Mucosa of stomach (tissue), 1 donor: ENCODE results near the gene ANKH.

Experiments used
- H3K27me3 ChIP-seq: one replicate; pipeline ENCODE4 v1.7.0; 2013; ENCODE audit warnings: mild to moderate bottlenecking, low read length; ENCODE audit not compliant: control insufficient read depth, insufficient read depth
- H3K36me3 ChIP-seq: one replicate; pipeline ENCODE4 v1.7.0; 2013; ENCODE audit warnings: low read length; ENCODE audit not compliant: control insufficient read depth, insufficient read depth
- H3K4me1 ChIP-seq: one replicate; pipeline ENCODE4 v1.7.0; 2013; ENCODE audit warnings: mild to moderate bottlenecking, low read length; ENCODE audit not compliant: control insufficient read depth, insufficient read depth
- H3K4me3 ChIP-seq: one replicate; pipeline ENCODE4 v1.7.0; 2013; ENCODE audit warnings: low read length
- H3K9ac ChIP-seq: one replicate; pipeline ENCODE4 v1.7.0; 2013; ENCODE audit warnings: mild to moderate bottlenecking, low read length, moderate library complexity
- H3K9me3 ChIP-seq: one replicate; pipeline ENCODE4 v1.7.0; 2013; ENCODE audit warnings: mild to moderate bottlenecking, low read length, moderate library complexity; ENCODE audit not compliant: control insufficient read depth
- donor health status: Pancreatic carcinoma.

Gene ANKH

DNA sequence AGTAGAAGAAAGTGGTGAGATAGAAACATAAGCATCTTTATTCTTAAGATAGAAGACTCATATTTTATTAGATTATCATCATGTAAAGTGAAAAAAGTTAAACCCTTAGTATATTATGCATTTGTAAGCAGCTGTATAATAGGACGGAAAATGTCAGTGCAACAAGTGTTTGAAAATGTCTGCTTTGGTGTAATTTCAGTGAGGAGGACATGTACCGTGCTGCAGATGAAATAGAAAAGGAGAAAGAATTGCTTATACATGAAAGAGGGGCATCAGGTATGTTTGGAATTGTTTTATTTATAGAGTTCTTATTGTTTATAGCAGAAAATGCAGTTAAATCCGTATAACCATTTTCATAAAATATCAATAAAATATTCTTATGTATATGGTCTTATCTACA is 198.1 kb downstream of the ANKH start:
- H3K27me3 ChIP-seq: no peaks in the 10 kb centered on the region
- H3K9me3 ChIP-seq: no peaks in the 10 kb centered on the region
- no peak overlapping the region for H3K9ac ChIP-seq
- peaks cover 27% of the 10 kb centered on the region for H3K4me1 ChIP-seq
- no peak overlapping the region for H3K4me3 ChIP-seq
- no peaks in the 10 kb centered on the region for H3K36me3 ChIP-seq

DNA sequence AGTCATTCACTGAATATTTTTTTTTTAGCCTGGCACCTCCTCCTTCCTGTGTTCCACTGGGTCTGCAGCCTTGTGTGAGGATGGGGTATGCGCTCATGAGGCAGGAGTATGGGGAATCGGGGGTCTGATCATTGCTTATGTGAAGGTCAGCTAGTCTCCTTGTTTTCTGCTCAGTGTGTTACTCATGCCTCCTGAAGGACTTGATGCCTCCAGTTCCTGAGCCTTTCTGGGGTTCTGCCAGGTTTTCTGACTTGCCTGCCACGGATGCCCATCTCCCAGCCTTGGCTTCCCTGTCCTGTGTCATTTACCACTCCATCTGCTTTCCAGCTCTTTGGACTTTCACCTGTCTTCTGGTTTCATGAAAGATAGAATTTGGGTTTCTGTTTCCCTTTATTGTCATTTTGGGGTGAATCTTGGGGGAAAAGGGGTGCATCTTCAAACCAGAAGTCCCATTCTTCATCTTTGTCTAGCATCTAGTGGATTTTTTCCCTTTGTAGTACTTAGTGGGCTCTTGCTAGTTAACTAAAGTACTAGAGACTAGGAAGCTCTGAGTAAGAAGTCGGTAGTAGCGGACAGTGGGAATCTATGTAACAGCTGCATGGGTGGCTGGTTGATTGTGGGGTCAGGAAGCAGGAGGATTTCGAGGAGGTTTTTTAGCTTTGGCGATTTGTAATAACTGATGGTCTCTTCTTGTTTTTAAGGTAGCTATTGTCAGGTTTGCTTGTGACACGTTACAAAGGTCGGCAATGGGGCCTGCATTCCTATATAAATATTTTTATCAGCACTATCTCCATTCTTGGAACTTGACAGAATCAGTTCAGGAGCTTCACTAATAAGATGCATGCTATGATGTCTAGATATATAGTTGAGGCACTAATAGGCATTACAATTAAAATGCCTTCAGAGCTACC is 198.8 kb downstream of the ANKH start:
- Histone ChIP-seq H3K9ac (no peak overlapping the region), H3K27me3 (no peaks in the 10 kb centered on the region), H3K36me3 (no peaks in the 10 kb centered on the region), H3K4me1 (peaks cover 34% of the 10 kb centered on the region), H3K4me3 (no peak overlapping the region), H3K9me3 (no peaks in the 10 kb centered on the region)

DNA sequence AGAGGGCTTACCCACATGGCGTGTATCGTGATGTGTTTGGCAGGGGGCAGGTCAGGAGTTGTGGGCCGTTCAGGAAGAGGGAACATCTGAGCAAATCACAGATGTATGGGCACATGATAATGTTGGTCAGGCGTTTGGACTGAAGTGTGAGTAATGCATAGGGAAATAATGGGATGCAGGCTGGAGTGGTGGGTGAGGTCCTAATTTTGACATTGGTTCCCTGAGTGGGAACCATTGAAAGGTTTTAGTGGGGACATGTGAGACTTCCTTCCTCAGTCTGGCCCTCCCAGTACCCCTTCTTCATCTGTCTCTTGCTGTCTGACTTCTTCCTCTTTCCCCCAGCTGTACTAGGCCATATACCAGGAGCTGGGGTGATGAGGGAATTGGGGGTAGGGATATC is 199.5 kb downstream of the ANKH start:
- Histone ChIP-seq H3K9ac (no peak overlapping the region), H3K27me3 (no peaks in the 10 kb centered on the region), H3K4me3 (no peak overlapping the region), H3K4me1 (peaks cover 39% of the 10 kb centered on the region), H3K36me3 (no peaks in the 10 kb centered on the region), H3K9me3 (no peaks in the 10 kb centered on the region)

DNA sequence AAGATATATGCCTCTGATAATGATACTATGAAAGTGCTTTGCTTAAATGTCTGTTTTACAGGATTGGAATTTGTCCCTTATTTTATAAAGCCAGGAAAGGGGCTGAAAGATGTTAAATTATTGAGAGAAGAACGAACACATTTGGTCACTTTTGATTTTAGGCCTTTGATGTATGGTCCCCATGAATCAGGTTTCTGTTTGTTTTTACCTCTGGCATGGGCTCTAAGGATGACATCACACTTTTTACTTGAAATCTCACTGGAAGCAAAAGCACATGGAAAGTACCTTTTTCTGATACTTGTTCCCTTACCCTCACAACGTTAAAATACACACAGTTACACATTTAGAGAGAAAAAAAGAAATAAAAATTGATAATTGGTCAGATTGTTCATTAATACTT is 200.2 kb downstream of the ANKH start:
- no peak overlapping the region for H3K4me3 ChIP-seq
- no peaks in the 10 kb centered on the region for H3K27me3 ChIP-seq
- H3K36me3 ChIP-seq: no peaks in the 10 kb centered on the region
- no peak overlapping the region for H3K9ac ChIP-seq
- peaks cover 42% of the 10 kb centered on the region for H3K4me1 ChIP-seq
- H3K9me3 ChIP-seq: no peaks in the 10 kb centered on the region

DNA sequence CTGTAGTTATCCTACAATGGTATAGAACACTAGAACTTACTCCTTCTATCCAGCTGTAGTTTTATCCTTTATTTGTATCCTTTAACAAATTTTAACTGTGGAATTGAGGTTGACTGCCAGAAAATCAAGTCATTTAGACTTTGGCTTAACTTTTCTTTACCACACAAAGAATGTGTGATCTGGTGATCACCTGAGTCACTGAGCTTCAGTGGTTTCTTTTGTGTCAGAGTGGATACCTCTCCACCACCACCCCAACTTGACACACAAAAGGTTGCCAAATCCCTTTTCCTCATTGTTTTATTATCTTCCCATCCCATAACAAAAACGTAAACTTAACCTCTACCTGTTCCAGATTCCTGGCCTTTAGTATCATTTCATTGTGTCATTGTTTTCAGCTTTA is 201.6 kb downstream of the ANKH start:
- Histone ChIP-seq H3K9me3 (no peaks in the 10 kb centered on the region), H3K4me1 (peaks cover 40% of the 10 kb centered on the region), H3K27me3 (no peaks in the 10 kb centered on the region), H3K36me3 (no peaks in the 10 kb centered on the region), H3K4me3 (no peak overlapping the region), H3K9ac (no peak overlapping the region)

GRCh38 chr5:14669415-14669814 is 202.2 kb downstream of the ANKH start:
- Histone ChIP-seq H3K27me3 (no peaks in the 10 kb centered on the region), H3K4me3 (no peak overlapping the region), H3K4me1 (peaks cover 40% of the 10 kb centered on the region), H3K9me3 (no peaks in the 10 kb centered on the region), H3K9ac (no peak overlapping the region), H3K36me3 (no peaks in the 10 kb centered on the region)

GRCh38 chr5:14668181-14668591 is 203.4 kb downstream of the ANKH start:
- H3K4me3 ChIP-seq: no peak overlapping the region
- peaks cover 41% of the 10 kb centered on the region for H3K4me1 ChIP-seq

DNA sequence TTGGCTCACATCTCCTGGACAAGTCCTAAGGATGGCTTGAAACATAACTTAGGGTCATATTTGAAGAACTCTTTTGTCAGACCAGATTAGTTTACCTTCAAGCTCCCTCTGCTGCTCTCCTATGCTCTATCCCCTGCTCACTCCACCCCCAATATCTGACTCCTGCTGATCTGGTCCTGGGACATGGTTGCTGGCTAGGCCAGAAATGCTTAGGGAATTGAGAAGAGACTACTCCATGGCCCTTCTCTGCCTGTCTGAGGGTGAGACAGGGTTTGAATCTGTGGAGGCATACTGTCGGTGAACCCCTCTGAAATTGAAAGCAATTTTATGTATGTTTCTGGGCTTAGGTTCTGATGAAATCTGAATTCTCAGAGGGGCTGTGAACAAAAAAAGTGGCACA is 203.8 kb downstream of the ANKH start:
- no peak overlapping the region for H3K9ac ChIP-seq
- H3K27me3 ChIP-seq: no peaks in the 10 kb centered on the region
- H3K4me3 ChIP-seq: no peak overlapping the region
- H3K4me1 ChIP-seq: peaks cover 46% of the 10 kb centered on the region
- no peaks in the 10 kb centered on the region for H3K9me3 ChIP-seq
- H3K36me3 ChIP-seq: no peaks in the 10 kb centered on the region

More at GRCh38 chr5:14668181-14668591, 203.4 kb downstream of the ANKH start:
- Histone ChIP-seq H3K36me3 (no peaks in the 10 kb centered on the region), H3K27me3 (no peaks in the 10 kb centered on the region), H3K9me3 (no peaks in the 10 kb centered on the region), H3K9ac (no peak overlapping the region)

DNA sequence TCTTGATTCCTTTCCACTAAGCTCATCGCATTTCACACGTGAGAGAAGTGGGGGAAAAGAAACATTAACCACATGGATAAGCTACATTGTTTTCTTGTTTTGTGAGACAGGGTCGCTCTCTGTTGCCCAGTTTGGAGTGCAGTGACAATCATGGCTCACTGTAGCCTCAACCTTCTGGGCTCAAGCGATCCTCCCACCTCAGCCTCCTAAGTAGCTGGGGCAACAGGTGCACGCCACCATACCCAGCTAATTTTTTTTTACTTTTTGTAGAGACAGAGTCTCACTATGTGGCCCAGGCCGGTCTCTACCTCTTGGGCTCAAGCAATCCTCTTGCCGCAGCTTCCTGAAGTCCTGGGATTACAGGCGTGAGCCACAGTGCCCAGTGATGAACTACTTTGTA is 204.3 kb downstream of the ANKH start:
- H3K9ac ChIP-seq: no peak overlapping the region
- peaks cover 46% of the 10 kb centered on the region for H3K4me1 ChIP-seq
- H3K4me3 ChIP-seq: no peak overlapping the region
- no peaks in the 10 kb centered on the region for H3K36me3 ChIP-seq
- H3K9me3 ChIP-seq: no peaks in the 10 kb centered on the region
- no peaks in the 10 kb centered on the region for H3K27me3 ChIP-seq

DNA sequence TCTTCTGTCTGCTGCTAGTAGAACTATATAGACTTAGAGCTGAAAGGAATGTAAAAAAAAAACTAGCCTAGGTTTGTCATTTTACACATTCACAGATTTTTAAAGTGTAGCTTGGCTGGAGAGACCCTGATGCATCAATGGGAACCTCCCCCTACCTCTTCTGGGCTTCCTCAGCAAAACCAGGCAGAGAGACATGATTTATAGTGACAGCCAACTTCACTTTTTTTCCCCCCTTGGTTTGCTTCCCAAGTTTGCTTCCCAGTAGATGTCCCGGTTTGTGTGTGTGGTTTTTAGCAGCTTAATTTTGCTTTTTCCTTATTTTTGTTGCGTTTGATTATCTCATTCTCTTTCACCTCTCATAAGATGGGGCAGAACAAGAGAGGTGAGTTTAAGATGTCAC is 205.2 kb downstream of the ANKH start:
- H3K27me3 ChIP-seq: no peaks in the 10 kb centered on the region
- no peaks in the 10 kb centered on the region for H3K36me3 ChIP-seq
- peaks cover 44% of the 10 kb centered on the region for H3K4me1 ChIP-seq
- H3K4me3 ChIP-seq: no peak overlapping the region
- no peak overlapping the region for H3K9ac ChIP-seq
- H3K9me3 ChIP-seq: no peaks in the 10 kb centered on the region

DNA sequence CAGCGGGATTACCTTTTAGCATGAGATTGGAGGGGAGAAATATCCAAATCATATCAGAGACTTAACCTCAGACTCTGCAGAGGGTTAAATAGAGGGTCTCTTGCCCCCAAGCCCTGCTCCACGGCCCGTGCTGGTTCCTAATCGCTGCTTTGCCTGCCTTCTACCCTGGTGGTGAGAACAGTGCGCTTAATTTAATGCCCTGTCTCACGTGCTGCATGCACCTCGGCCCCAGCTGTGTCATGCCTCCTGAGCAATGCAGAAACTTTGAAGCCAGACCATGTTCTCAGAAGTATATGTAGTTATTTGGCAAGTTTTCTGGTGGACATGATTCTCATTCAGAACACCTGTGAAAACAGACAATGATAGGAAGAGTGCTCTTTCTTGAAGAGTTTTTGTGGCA is 205.6 kb downstream of the ANKH start:
- Histone ChIP-seq H3K36me3 (no peaks in the 10 kb centered on the region), H3K9ac (peak overlapping the region; percentile 69), H3K4me3 (peak overlapping the region; percentile 33), H3K27me3 (no peaks in the 10 kb centered on the region), H3K9me3 (no peaks in the 10 kb centered on the region), H3K4me1 (peaks cover 42% of the 10 kb centered on the region)

DNA sequence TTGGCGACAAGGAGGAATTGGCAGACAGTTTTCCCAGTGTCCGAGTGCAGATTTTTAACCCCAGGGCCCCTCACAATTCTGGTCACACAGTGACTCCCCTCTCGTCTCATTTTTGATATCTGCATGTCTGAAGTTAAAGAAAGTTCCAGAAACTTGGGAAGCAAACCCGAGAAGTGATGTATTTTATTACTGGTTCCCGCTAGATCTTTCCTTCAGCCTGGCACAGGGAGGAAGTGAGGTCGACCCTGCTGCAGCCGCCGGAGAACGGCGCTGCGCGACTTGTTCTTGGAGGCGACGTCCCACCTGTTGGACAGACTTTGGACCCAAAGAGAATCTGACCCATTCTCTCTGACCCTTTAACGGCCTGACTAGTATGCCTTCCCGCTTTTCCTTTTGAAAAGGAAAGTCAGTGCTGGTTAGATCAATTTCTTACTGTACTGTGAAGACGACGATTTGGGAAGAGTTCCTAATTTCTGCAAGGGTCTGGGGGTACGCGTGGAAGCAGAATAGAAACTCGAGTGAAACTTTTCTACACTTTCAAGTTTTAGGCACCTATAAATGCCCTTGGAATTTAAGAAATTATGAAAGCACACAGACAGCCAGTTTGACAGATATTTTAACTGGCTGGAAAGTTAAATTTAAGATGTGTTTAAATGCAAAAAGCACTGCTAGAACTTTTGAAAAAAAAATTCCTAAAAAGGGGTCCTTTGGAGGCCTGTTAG is 206.3 kb downstream of the ANKH start:
- Histone ChIP-seq H3K9ac (peak overlapping the region; percentile 69), H3K4me1 (peaks cover 38% of the 10 kb centered on the region), H3K9me3 (no peaks in the 10 kb centered on the region), H3K36me3 (no peaks in the 10 kb centered on the region), H3K4me3 (peak overlapping the region; percentile 33), H3K27me3 (no peaks in the 10 kb centered on the region)
